Heart left ventricle (tissue), 13 donors: ENCODE measurements around the gene HCN2.

Experiments
- CTCF ChIP-seq, 12 donors: fragments of 200-600 bp; sonication (generic) in 4 of 12; IDR thresholded peaks; one replicate each; pipeline versions ENCODE4 v1.5.0 to v1.8.0; 2018 to 2022; ENCODE audit warnings: antibody characterized with exemption in 12 of 12, mild to moderate bottlenecking in 5 of 12
- POLR2A ChIP-seq, 2 donors: fragments of 450-650 bp; IDR thresholded peaks; one replicate each; pipeline ENCODE4 v1.6.1; 2017; ENCODE audit warnings: antibody characterized with exemption in 2 of 2, mild to moderate bottlenecking in 2 of 2, moderate library complexity in 2 of 2
- donor health status: ischemic (EF 13 %, LVEDD 7.1; RV severe dilation, severe dysfunction).
- donor health status: DM: no; HTN: yes; CAD: no.
- donor health status: DM: no; HTN: no; CAD: no.
- donor health status: ischemic (EF 25% LVEDD 6.9; RV normal size, moderate dysfunction).
- donor health status: ischemic (EF 25% LVEDD 5.7; RV mildly dilated, moderate dysfunction).
- donor health status: ischemic (EF 35%, LVEDD 5.7; RV mildly dilated, moderate dysfunction).
- donor health status: nonischemic (EF 11% LVEDD 7.7; RV severe dilation, severe dysfunction).
- donor health status: DM: yes; HTN: yes; CAD: no.
- donor health status: PGD.
- donor health status: ischemic (EF 29% LVEDD 5.4; RV normal size, mild dysfunction).
- donor health status: nonischemic (EF 23%, LVEDD 6.1; RV moderate dilation, normal function).

DNA sequence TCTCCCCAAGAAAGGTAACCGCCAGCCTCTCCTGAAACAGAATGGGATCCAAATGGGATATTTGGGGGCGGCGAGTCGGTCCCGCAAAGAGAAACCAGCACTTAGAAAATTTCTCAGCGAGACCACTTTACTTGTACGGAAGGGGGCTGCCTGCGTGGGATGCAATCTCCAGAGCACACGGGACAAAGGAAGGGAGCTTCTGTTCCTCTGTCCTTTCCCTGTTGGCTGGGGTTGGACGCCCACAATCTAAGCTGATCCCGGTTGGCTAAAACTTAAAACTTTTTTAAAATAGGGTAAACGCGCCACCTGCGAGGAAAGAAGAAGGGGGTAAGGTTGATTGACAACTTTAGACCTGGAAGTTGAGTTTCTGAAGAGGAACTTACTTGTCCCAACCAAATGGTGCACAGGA, 18.1 kb upstream of the HCN2 start:
- TF ChIP-seq CTCF (IDR thresholded peaks at IDR 0.05): no peak
- no peak for TF ChIP-seq POLR2A (IDR thresholded peaks at IDR 0.05)
